Brain microvascular endothelial cell (primary cell): ENCODE results near the gene GALNT18.

Experiments
- DNase-seq: peaks from one replicate; pipeline ENCODE4 v3.0.0-alpha.2; 2020
- H3K27ac ChIP-seq: fragments of 250-450 bp; sonication (Bioruptor Pico); 2 replicates; pipeline ENCODE4 v1.5.1; 2020; ENCODE audit warnings: mild to moderate bottlenecking, moderate library complexity
- H3K27me3 ChIP-seq: fragments of 250-450 bp; sonication (Bioruptor Pico); replicated peaks from 2 replicates; pipeline ENCODE4 v1.5.1; 2020; ENCODE audit warnings: mild to moderate bottlenecking
- H3K36me3 ChIP-seq: fragments of 250-450 bp; sonication (Bioruptor Pico); replicated peaks from 2 replicates; pipeline ENCODE4 v1.5.1; 2020; ENCODE audit warnings: mild to moderate bottlenecking
- H3K4me3 ChIP-seq: 2 replicates; pipeline ENCODE4 v1.5.1; 2011; ENCODE audit warnings: low read depth, mild to moderate bottlenecking, control low read depth, low read length, moderate library complexity
- in situ Hi-C: cut with HindIII; loops from 2 replicates; pipeline ENCODE4 v1.10.0; 2017; ENCODE audit warnings: low sequenced_read_pairs, low pct_ligation_motif_present
- TF ChIP-seq, protein P1 (sequence below): IDR thresholded peaks from 2 replicates; pipeline ENCODE4 v1.5.1; 2011; ENCODE audit warnings: low read depth, mild to moderate bottlenecking, moderate library complexity, low read length, control low read depth, inconsistent platforms; ENCODE audit errors: missing control alignments

Gene GALNT18

GRCh38 chr11:11426226-11426952 is 195.4 kb downstream of the GALNT18 start:
- no peaks in the 10 kb centered on the region for H3K27me3 ChIP-seq
- no peak overlapping the region for H3K4me3 ChIP-seq
- in situ Hi-C loops: no loop called here

GRCh38 chr11:11425806-11426205 is 196.0 kb downstream of the GALNT18 start:
- in situ Hi-C loops: no loop called here
- no peak for DNase-seq
- TF ChIP-seq, protein P1, sequence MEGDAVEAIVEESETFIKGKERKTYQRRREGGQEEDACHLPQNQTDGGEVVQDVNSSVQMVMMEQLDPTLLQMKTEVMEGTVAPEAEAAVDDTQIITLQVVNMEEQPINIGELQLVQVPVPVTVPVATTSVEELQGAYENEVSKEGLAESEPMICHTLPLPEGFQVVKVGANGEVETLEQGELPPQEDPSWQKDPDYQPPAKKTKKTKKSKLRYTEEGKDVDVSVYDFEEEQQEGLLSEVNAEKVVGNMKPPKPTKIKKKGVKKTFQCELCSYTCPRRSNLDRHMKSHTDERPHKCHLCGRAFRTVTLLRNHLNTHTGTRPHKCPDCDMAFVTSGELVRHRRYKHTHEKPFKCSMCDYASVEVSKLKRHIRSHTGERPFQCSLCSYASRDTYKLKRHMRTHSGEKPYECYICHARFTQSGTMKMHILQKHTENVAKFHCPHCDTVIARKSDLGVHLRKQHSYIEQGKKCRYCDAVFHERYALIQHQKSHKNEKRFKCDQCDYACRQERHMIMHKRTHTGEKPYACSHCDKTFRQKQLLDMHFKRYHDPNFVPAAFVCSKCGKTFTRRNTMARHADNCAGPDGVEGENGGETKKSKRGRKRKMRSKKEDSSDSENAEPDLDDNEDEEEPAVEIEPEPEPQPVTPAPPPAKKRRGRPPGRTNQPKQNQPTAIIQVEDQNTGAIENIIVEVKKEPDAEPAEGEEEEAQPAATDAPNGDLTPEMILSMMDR: no peak
- H3K27me3 ChIP-seq: no peaks in the 10 kb centered on the region
- H3K36me3 ChIP-seq: no peaks in the 10 kb centered on the region
- no peak overlapping the region for H3K27ac ChIP-seq
- H3K4me3 ChIP-seq: no peak overlapping the region

More at GRCh38 chr11:11426226-11426952, 195.4 kb downstream of the GALNT18 start:
- TF ChIP-seq, protein P1: no peak
- DNase-seq: no peak
- Histone ChIP-seq H3K36me3 (no peaks in the 10 kb centered on the region), H3K27ac (no peak overlapping the region)

GRCh38 chr11:11424688-11425087 is 197.1 kb downstream of the GALNT18 start:
- H3K27me3 ChIP-seq: no peaks in the 10 kb centered on the region
- in situ Hi-C loops: no loop called here
- H3K4me3 ChIP-seq: no peak overlapping the region
- TF ChIP-seq, protein P1: no peak
- no peak overlapping the region for H3K27ac ChIP-seq
- DNase-seq: no peak
- no peaks in the 10 kb centered on the region for H3K36me3 ChIP-seq

GRCh38 chr11:11422411-11423128 is 199.2 kb downstream of the GALNT18 start:
- Histone ChIP-seq H3K4me3 (no peak overlapping the region), H3K36me3 (no peaks in the 10 kb centered on the region), H3K27ac (no peak overlapping the region), H3K27me3 (no peaks in the 10 kb centered on the region)
- in situ Hi-C loops: no loop called here
- DNase-seq: no peak
- TF ChIP-seq, protein P1: no peak

DNA sequence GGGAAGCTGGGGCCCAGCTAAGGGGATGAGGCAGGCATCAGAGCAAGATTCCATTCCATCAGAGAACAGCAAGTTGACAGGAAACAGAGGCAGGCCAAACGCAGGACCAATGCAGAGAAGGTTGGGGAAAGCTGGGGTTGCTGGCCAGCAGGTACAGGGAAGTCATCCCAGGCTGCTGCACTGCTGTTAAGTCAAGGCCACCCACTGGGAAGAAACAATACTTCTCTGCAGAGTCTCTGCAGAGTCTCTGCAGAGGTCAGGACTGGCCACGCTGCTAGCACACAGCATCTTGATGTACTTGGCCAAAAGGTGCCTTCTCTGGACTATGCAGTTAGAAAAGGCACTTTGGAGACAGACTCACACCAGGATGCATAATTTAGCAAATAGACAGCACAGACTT is 200.3 kb downstream of the GALNT18 start:
- no peak overlapping the region for H3K27ac ChIP-seq
- in situ Hi-C loops: no loop called here
- no peak for DNase-seq
- H3K27me3 ChIP-seq: no peaks in the 10 kb centered on the region
- no peak overlapping the region for H3K4me3 ChIP-seq
- no peaks in the 10 kb centered on the region for H3K36me3 ChIP-seq
- TF ChIP-seq, protein P1: no peak

DNA sequence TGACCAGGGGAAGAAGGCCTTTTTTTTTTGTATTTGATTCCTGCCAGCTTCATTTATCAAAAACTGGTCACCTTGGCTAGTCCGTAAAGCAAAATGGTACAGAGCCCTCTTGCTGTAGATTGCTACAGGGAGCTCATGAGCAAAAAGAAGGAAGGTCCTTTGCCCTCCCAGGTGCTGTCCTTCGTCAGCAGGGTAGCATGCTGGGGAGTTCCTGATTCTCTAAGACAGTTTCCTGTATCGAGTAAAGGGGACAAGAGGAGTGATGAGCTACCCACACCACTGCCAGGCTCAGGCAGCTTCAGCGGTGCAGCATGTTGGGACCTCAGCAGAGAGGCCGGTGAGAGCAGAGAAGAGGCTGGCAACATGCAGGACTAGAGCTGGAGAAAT is 200.9 kb downstream of the GALNT18 start:
- Histone ChIP-seq H3K36me3 (no peaks in the 10 kb centered on the region), H3K27me3 (no peaks in the 10 kb centered on the region)

More for the DNA sequence above, 200.9 kb downstream of the GALNT18 start:
- no peak for DNase-seq
- Histone ChIP-seq H3K4me3 (no peak overlapping the region), H3K27ac (no peak overlapping the region)
- TF ChIP-seq, protein P1: no peak
- in situ Hi-C loops: no loop called here
